OCI-LY1 (cell line): ENCODE measurements around the gene PHLDA2.

Source experiments
- H2AFZ ChIP-seq: fragments of 200-600 bp; sonication (generic), shearing (Covaris generic); 2 replicates; pipeline ENCODE4 v1.6.0; 2014; ENCODE audit warnings: antibody characterized with exemption, mild to moderate bottlenecking, low read length
- H3F3A ChIP-seq: fragments of 200-600 bp; sonication (generic), shearing (Covaris generic); 2 replicates; pipeline ENCODE4 v1.6.0; 2014; ENCODE audit warnings: mild to moderate bottlenecking, antibody characterized with exemption, low read length, moderate library complexity; ENCODE audit not compliant: insufficient read depth
- H3K27ac ChIP-seq: fragments of 200-600 bp; sonication (generic); 2 replicates; pipeline ENCODE4 v1.5.1; 2014; ENCODE audit warnings: low read length, mixed run types, mild to moderate bottlenecking, low read depth; ENCODE audit not compliant: poor library complexity, severe bottlenecking
- H3K27me3 ChIP-seq: fragments of 200-600 bp; sonication (generic); 2 replicates; pipeline ENCODE4 v1.6.0; 2014; ENCODE audit warnings: antibody characterized with exemption, mild to moderate bottlenecking, low read length, moderate library complexity; ENCODE audit not compliant: insufficient read depth
- H3K36me3 ChIP-seq: fragments of 200-600 bp; sonication (generic); 2 replicates; pipeline ENCODE4 v1.6.1; 2014; ENCODE audit warnings: mild to moderate bottlenecking, antibody characterized with exemption, low read length, moderate library complexity, mixed read lengths; ENCODE audit not compliant: insufficient read depth
- H3K4me1 ChIP-seq: fragments of 200-600 bp; sonication (generic); 2 replicates; pipeline ENCODE4 v1.5.1; 2014; ENCODE audit warnings: mild to moderate bottlenecking, low read length, moderate library complexity; ENCODE audit not compliant: insufficient read depth, severe bottlenecking
- H3K4me2 ChIP-seq: fragments of 200-600 bp; sonication (generic), shearing (Covaris generic); 2 replicates; pipeline ENCODE4 v1.6.1; 2014; ENCODE audit warnings: low read length
- H3K4me3 ChIP-seq: fragments of 200-600 bp; sonication (generic); 2 replicates; pipeline ENCODE4 v1.5.1; 2014; ENCODE audit warnings: low read length, low read depth, mild to moderate bottlenecking, mixed read lengths; ENCODE audit not compliant: poor library complexity, severe bottlenecking
- H3K79me2 ChIP-seq: fragments of 200-600 bp; shearing (Covaris generic); 2 replicates; pipeline ENCODE4 v1.6.1; 2016; ENCODE audit warnings: mixed run types, low read length, mixed read lengths; ENCODE audit not compliant: insufficient read depth
- H3K9ac ChIP-seq: fragments of 200-600 bp; sonication (generic), shearing (Covaris generic); 2 replicates; pipeline ENCODE4 v1.6.1; 2014; ENCODE audit warnings: mild to moderate bottlenecking, low read length, mixed read lengths
- H3K9me2 ChIP-seq: fragments of 200-600 bp; sonication (generic), shearing (Covaris generic); 2 replicates; pipeline ENCODE4 v1.6.1; 2014; ENCODE audit warnings: low read depth, mild to moderate bottlenecking, low read length, mixed read lengths
- H3K9me3 ChIP-seq: fragments of 200-600 bp; shearing (Covaris generic); 2 replicates; pipeline ENCODE4 v1.6.1; 2014; ENCODE audit warnings: low read length, mixed read lengths
- H4K20me1 ChIP-seq: fragments of 200-600 bp; sonication (generic), shearing (Covaris generic); 2 replicates; pipeline ENCODE4 v1.6.0; 2016; ENCODE audit warnings: mild to moderate bottlenecking, low read length; ENCODE audit not compliant: insufficient read depth
- EZH2 ChIP-seq: fragments of 200-600 bp; sonication (generic), shearing (Covaris generic); IDR thresholded peaks from 2 replicates; pipeline ENCODE4 v1.8.0; 2017; ENCODE audit warnings: borderline replicate concordance, mixed run types, mild to moderate bottlenecking, antibody characterized with exemption, low read length, moderate library complexity, mixed read lengths
- TF ChIP-seq, protein P1 (sequence below): fragments of 200-600 bp; sonication (generic), shearing (Covaris generic); IDR thresholded peaks from 2 replicates; pipeline ENCODE4 v1.5.1; 2017; ENCODE audit warnings: mild to moderate bottlenecking, antibody characterized with exemption, low read length, moderate library complexity, mixed read lengths

The PHLDA2 gene

DNA sequence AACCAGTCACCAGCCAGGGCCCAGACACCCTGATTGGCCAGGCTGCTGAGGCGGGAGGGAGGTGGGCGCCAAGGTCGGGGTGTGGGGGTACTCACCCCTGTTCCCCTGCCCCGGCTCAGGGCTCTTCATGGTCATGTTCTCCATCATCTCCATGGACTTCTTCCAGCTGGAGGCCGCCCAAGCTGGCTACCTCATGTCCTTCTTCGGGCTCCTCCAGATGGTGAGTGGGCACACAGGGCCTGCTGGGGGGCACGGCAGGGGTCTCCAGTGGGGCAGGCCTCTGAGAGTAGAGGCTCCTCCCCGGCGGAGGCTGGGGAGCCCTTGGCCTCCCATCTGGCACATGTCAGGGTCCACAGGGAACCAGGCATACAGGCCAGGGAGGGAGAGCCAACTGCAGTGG, 10.0 kb downstream of the PHLDA2 start:
- H3K36me3 ChIP-seq: no peaks in the 10 kb centered on the region
- no peaks in the 10 kb centered on the region for H4K20me1 ChIP-seq
- no peak overlapping the region for H3K9ac ChIP-seq
- H3K4me2 ChIP-seq: no peak overlapping the region
- TF ChIP-seq EZH2: no peak
- TF ChIP-seq, protein P1, sequence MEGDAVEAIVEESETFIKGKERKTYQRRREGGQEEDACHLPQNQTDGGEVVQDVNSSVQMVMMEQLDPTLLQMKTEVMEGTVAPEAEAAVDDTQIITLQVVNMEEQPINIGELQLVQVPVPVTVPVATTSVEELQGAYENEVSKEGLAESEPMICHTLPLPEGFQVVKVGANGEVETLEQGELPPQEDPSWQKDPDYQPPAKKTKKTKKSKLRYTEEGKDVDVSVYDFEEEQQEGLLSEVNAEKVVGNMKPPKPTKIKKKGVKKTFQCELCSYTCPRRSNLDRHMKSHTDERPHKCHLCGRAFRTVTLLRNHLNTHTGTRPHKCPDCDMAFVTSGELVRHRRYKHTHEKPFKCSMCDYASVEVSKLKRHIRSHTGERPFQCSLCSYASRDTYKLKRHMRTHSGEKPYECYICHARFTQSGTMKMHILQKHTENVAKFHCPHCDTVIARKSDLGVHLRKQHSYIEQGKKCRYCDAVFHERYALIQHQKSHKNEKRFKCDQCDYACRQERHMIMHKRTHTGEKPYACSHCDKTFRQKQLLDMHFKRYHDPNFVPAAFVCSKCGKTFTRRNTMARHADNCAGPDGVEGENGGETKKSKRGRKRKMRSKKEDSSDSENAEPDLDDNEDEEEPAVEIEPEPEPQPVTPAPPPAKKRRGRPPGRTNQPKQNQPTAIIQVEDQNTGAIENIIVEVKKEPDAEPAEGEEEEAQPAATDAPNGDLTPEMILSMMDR: no peak
- no peak overlapping the region for H3K4me3 ChIP-seq
- H3K27me3 ChIP-seq: peaks cover 4% of the 10 kb centered on the region; the same call in 1 of the 2 replicates
- H3K79me2 ChIP-seq: no peaks in the 10 kb centered on the region
- H3K4me1 ChIP-seq: no peaks in the 10 kb centered on the region
- H3K27ac ChIP-seq: no peak overlapping the region
- no peak overlapping the region for H2AFZ ChIP-seq
- no peaks in the 10 kb centered on the region for H3K9me2 ChIP-seq
- no peaks in the 10 kb centered on the region for H3K9me3 ChIP-seq
- no peaks in the 10 kb centered on the region for H3F3A ChIP-seq

DNA sequence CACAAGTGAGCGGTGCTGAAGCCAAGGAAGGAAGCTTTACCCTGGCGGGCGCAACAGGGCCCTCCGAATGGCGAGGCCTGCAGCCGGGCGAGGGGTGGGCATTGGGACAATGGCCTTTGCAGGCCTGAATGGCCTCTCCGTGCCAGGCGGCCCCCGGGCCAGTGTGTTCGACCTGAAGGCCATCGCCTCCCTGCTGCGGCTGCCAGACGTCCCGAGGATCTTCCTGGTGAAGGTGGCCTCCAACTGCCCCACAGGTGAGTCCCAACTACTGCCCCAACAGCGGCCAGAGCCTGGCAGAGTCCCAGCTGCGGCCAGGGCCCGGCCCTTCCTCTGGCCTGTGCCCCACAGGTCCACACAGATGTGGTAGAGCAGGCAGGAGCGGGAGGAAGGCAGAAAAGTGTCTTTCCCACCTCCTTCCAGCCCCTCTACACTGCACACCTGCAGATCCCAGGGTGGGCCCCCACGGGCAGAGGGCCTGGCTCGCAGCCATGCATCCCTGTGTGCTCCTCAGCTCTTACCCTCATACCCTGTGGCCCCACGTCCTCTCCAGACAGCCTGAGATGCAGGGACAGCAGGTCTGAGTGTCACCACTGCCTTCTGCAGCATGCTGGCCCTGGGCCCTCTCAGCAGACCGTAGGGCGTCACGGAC, 11.3 kb downstream of the PHLDA2 start:
- H3K9me3 ChIP-seq: no peaks in the 10 kb centered on the region
- H3K9ac ChIP-seq: no peak overlapping the region
- TF ChIP-seq, protein P1: no peak
- TF ChIP-seq EZH2: no peak
- no peaks in the 10 kb centered on the region for H3K9me2 ChIP-seq
- no peak overlapping the region for H3K4me2 ChIP-seq
- no peak overlapping the region for H3K4me3 ChIP-seq
- H3K79me2 ChIP-seq: no peaks in the 10 kb centered on the region
- H3K27ac ChIP-seq: no peak overlapping the region
- H3K36me3 ChIP-seq: no peaks in the 10 kb centered on the region
- no peaks in the 10 kb centered on the region for H3F3A ChIP-seq
- H4K20me1 ChIP-seq: no peaks in the 10 kb centered on the region
- H2AFZ ChIP-seq: no peak overlapping the region
- H3K27me3 ChIP-seq: peaks cover 6% of the 10 kb centered on the region; the same call in 1 of the 2 replicates
- H3K4me1 ChIP-seq: no peaks in the 10 kb centered on the region

DNA sequence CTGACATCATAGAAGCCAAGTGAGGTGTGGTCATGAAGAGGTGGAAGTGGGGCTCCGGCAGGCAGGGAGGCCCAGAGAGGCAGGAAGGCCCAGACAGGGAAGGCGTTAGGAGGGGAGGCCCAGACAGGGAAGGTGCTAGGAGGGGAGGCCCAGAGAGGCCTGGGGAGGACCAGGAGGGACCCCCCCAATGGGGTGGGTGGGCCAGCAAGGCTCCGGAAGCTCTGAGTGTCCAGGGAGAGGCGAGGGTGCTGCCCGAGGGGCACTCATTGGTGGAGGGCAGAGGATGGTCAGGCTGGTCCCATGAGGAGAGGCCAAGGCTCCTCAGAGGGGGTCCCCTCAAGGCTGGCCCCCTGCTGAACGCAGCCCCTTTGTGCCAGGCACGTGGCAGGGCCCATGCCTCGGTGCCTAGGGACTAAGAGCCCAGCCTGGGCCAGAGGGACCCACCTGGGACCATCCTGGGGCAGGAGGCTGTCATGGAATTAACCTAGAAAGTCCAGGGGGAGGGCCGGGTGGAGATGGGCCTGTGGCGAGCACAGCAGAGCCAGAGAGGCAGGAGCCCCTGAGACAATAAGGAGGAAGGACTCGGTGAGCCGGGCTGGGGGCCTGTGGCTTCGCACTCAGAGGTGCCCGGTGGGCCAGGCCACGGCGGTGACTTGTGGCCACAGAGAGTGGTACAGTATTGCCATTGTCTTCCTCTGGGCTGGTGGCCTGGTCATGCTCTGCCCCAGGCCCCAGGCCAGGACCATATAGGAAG, 12.2 kb downstream of the PHLDA2 start:
- H3K4me1 ChIP-seq: no peaks in the 10 kb centered on the region
- H3K27me3 ChIP-seq: peaks cover 4% of the 10 kb centered on the region; the same call in 1 of the 2 replicates
- no peaks in the 10 kb centered on the region for H3F3A ChIP-seq
- H2AFZ ChIP-seq: no peak overlapping the region
- H3K79me2 ChIP-seq: no peaks in the 10 kb centered on the region
- no peak overlapping the region for H3K4me3 ChIP-seq
- H3K4me2 ChIP-seq: no peak overlapping the region
- H3K9me2 ChIP-seq: no peaks in the 10 kb centered on the region
- H3K9ac ChIP-seq: no peak overlapping the region
- H3K27ac ChIP-seq: no peak overlapping the region
- TF ChIP-seq, protein P1: no peak
- TF ChIP-seq EZH2: no peak
- no peaks in the 10 kb centered on the region for H3K36me3 ChIP-seq
- no peaks in the 10 kb centered on the region for H3K9me3 ChIP-seq
- no peaks in the 10 kb centered on the region for H4K20me1 ChIP-seq
